Measurements from ENCODE around the gene ARHGAP8. TPM values are rescaled to one million over a fixed set of nuclear protein-coding genes. Genes with fewer than 3 reads are reported as not detected.
"Not testable (repeated sequence)": the region's sequence is repeated elsewhere in the genome, so short reads cannot be mapped to it uniquely, and the experiment has no call there.

ARHGAP8 gene
- total RNA-seq, 1 experiment from 2014 or later: not detected

DNA sequence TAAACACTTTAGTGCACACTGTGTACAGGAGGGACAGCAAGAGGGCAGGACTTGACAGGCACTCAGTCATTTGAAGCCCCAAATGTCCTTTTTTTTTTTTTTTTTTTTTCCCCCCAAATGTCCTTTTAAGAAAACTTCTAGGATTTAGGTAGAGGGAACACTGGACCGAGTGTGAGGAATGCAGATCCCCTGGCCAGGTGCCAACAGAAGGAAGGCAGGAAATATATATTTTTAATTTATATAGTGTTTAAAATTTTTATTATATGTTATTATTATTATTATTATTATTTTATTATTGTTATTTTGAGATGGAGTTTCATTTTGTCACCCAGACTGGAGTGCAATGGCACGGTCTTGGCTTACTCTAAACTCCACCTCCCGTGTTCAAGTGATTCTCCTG, 35.5 kb downstream of the ARHGAP8 start:
- H3K9me2 ChIP-seq (replicated peaks; ENCODE audit: insufficient read depth, low read length): no peaks in the 10 kb centered on the region
- H3K4me2 ChIP-seq (ENCODE audit: low read depth, low read length, poor library complexity, severe bottlenecking): no peak overlapping the region
- no peak overlapping the region for H3K9ac ChIP-seq (ENCODE audit: low read length)
- H3K79me2 ChIP-seq (ENCODE audit: low read length): no peaks in the 10 kb centered on the region
- H2AFZ ChIP-seq (ENCODE audit: low read length): no peak overlapping the region
- no peak overlapping the region for H3K4me3 ChIP-seq (ENCODE audit: low read length)
- no peak for DNase-seq
- H3K27ac ChIP-seq (ENCODE audit: low read length): no peak overlapping the region
- no peaks in the 10 kb centered on the region for H3K9me3 ChIP-seq (ENCODE audit: low read length)
- H3K27me3 ChIP-seq (ENCODE audit: low read length): no peaks in the 10 kb centered on the region
- no peaks in the 10 kb centered on the region for H4K20me1 ChIP-seq (ENCODE audit: insufficient read depth, low read depth, low read length)
- no peaks in the 10 kb centered on the region for H3K36me3 ChIP-seq (ENCODE audit: insufficient read depth, low read length)
- no peaks in the 10 kb centered on the region for H3K4me1 ChIP-seq (ENCODE audit: low read length)

DNA sequence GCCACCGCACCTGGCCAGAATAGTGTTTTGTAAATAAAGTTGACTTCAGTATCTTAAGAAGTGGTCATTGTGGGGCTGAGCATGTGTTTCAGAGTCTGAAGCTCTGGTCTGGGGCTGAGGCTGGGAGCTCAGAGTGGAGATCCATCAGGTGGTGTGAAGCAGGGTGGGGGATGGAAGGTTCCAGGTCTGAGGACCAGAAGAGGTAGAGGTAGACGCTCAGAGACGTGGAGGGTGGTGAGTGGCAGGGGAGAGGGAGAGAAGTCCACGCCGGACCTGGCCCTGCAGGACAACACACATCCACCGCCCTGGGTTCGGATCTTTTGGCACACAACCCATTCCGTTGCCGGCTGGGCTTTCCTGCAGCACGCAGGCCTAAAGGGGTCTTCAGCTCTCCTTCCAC, 40.7 kb downstream of the ARHGAP8 start:
- no peaks in the 10 kb centered on the region for H3K36me3 ChIP-seq (ENCODE audit: insufficient read depth, low read length)

DNA sequence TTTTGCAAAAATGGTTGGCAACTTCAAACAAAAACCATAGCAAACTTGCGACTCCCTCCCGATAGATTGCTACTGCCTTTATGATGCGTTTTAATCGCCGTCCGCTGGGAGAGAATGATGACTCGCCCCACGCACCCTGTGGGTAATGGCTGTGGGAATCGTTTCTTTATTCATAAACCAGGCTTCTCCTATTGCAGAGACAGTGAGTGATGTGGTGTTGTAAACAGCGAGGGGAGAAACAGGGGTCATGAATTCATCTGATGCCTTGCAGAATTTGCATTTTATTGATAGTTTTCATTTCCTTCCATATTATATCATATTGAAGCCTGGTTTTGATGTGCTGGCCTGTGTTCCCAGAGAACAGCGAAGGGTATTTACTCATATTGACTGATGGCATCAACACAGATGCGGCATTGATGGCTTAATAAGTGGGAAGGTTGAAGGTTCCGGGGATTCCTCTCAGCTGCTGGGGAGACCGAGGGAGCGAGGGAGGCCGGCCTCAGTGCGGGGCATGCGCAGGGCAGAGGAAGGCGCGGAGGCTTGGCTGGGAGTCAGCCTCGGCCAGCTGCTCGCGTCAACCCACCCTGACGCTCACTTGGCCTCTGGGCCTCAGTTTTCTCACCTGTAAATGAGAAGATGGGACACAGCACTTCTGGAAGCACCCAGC, 41.3 kb downstream of the ARHGAP8 start:
- H3K27ac ChIP-seq (ENCODE audit: low read length): no peak overlapping the region
- no peaks in the 10 kb centered on the region for H3K9me3 ChIP-seq (ENCODE audit: low read length)
- no peaks in the 10 kb centered on the region for H4K20me1 ChIP-seq (ENCODE audit: insufficient read depth, low read depth, low read length)
- H3K36me3 ChIP-seq (ENCODE audit: insufficient read depth, low read length): no peaks in the 10 kb centered on the region
- H3K4me3 ChIP-seq (ENCODE audit: low read length): no peak overlapping the region
- H3K27me3 ChIP-seq (ENCODE audit: low read length): no peaks in the 10 kb centered on the region
- H3K4me1 ChIP-seq (ENCODE audit: low read length): no peaks in the 10 kb centered on the region
- no peak overlapping the region for H3K9ac ChIP-seq (ENCODE audit: low read length)
- H3K9me2 ChIP-seq (replicated peaks; ENCODE audit: insufficient read depth, low read length): no peaks in the 10 kb centered on the region
- H2AFZ ChIP-seq (ENCODE audit: low read length): no peak overlapping the region
- DNase-seq: no peak
- no peak overlapping the region for H3K4me2 ChIP-seq (ENCODE audit: low read depth, low read length, poor library complexity, severe bottlenecking)
- no peaks in the 10 kb centered on the region for H3K79me2 ChIP-seq (ENCODE audit: low read length)

More for the DNA sequence above, 40.7 kb downstream of the ARHGAP8 start:
- Histone ChIP-seq H3K9me2 (replicated peaks; ENCODE audit: insufficient read depth, low read length) (no peaks in the 10 kb centered on the region), H4K20me1 (ENCODE audit: insufficient read depth, low read depth, low read length) (no peaks in the 10 kb centered on the region), H3K79me2 (ENCODE audit: low read length) (no peaks in the 10 kb centered on the region), H2AFZ (ENCODE audit: low read length) (no peak overlapping the region), H3K4me1 (ENCODE audit: low read length) (no peaks in the 10 kb centered on the region), H3K27me3 (ENCODE audit: low read length) (no peaks in the 10 kb centered on the region), H3K27ac (ENCODE audit: low read length) (no peak overlapping the region), H3K9ac (ENCODE audit: low read length) (no peak overlapping the region), H3K4me3 (ENCODE audit: low read length) (no peak overlapping the region), H3K9me3 (ENCODE audit: low read length) (no peaks in the 10 kb centered on the region), H3K4me2 (ENCODE audit: low read depth, low read length, poor library complexity, severe bottlenecking) (no peak overlapping the region)
- DNase-seq: no peak

DNA sequence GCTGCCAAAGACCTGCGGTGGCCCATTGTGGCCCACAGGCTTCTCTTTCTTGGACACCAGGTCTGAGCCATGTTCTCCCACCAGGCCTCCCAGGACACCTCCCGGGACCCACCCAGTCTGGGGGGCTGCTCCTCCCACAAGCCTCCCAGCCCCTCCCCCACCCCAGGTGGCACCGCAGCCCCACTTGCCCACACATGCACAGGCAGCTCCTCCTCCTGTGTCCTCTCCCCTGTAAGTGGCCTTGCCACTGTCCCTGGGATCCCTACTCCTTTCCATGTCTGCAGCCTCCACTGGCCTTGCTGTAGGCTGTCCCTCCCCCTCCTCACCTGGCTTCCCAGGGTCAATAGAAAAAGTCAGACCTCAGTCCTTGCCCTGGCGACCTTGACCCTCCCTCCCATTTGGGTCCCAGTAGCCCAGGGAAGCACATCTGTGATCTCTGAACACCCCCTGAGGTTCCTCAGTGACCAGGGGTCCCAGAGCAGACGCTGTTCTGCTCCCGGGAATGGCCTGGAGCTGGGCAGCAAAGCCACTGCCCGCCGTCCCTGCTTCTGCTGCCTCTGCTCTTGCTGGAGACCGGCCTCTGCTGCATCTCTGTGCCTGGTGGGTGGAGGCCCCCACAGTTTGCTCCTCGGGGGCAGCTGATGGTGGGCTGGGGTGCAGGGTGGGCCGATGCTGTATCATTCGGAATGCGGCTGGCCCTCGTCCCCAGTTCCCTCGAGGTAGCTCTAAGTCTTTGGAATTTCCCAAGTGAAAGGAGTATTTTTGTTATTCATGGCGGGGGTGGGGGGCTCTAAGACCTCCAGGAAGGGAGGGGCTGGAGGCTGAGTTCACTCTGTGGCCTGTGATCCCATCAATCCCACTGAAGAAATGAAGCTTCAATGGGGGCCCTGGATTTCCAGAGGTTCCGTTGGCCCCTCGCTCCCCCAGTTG, 43.6 kb downstream of the ARHGAP8 start:
- Histone ChIP-seq H2AFZ (ENCODE audit: low read length) (no peak overlapping the region), H3K27ac (ENCODE audit: low read length) (no peak overlapping the region), H3K4me2 (ENCODE audit: low read depth, low read length, poor library complexity, severe bottlenecking) (no peak overlapping the region), H3K4me1 (ENCODE audit: low read length) (no peaks in the 10 kb centered on the region), H3K36me3 (ENCODE audit: insufficient read depth, low read length) (no peaks in the 10 kb centered on the region), H3K9ac (ENCODE audit: low read length) (no peak overlapping the region), H3K27me3 (ENCODE audit: low read length) (no peaks in the 10 kb centered on the region), H3K9me3 (ENCODE audit: low read length) (no peaks in the 10 kb centered on the region), H3K9me2 (replicated peaks; ENCODE audit: insufficient read depth, low read length) (no peaks in the 10 kb centered on the region), H3K4me3 (ENCODE audit: low read length) (no peak overlapping the region), H3K79me2 (ENCODE audit: low read length) (no peaks in the 10 kb centered on the region), H4K20me1 (ENCODE audit: insufficient read depth, low read depth, low read length) (no peaks in the 10 kb centered on the region)
- no peak for DNase-seq

DNA sequence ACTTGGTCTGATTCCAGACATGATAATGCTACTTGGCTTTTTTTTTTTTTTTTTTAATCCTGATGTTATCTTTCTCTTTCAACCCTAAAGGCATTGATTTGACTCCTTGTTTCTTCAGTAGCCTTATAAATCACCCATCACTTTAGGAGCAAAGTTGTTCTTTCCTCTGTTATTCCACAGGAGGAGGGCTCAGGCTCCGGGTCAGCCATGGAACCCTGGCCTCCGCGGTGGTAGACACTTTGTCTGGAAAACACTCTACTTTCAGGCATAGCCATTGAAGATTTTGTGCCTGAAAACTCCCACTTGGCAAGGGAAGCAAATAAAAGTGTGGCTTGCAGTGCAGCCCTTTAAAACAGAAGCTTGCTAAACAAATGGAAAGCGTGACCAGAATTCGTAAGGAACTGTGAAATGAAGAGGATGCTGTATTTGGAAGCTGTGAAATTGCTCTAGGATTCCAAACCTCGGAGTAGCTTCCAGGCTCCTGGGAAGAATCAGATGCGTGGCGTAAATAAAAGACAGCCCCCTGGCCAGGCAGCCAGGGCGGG, 44.9 kb downstream of the ARHGAP8 start:
- Histone ChIP-seq H3K9me3 (ENCODE audit: low read length) (no peaks in the 10 kb centered on the region), H3K4me2 (ENCODE audit: low read depth, low read length, poor library complexity, severe bottlenecking) (no peak overlapping the region), H3K27me3 (ENCODE audit: low read length) (no peaks in the 10 kb centered on the region), H2AFZ (ENCODE audit: low read length) (no peak overlapping the region), H3K79me2 (ENCODE audit: low read length) (no peaks in the 10 kb centered on the region), H3K4me3 (ENCODE audit: low read length) (no peak overlapping the region), H3K9me2 (replicated peaks; ENCODE audit: insufficient read depth, low read length) (no peaks in the 10 kb centered on the region), H4K20me1 (ENCODE audit: insufficient read depth, low read depth, low read length) (no peaks in the 10 kb centered on the region), H3K27ac (ENCODE audit: low read length) (no peak overlapping the region), H3K9ac (ENCODE audit: low read length) (no peak overlapping the region), H3K4me1 (ENCODE audit: low read length) (no peaks in the 10 kb centered on the region), H3K36me3 (ENCODE audit: insufficient read depth, low read length) (no peaks in the 10 kb centered on the region)
- DNase-seq: no peak

DNA sequence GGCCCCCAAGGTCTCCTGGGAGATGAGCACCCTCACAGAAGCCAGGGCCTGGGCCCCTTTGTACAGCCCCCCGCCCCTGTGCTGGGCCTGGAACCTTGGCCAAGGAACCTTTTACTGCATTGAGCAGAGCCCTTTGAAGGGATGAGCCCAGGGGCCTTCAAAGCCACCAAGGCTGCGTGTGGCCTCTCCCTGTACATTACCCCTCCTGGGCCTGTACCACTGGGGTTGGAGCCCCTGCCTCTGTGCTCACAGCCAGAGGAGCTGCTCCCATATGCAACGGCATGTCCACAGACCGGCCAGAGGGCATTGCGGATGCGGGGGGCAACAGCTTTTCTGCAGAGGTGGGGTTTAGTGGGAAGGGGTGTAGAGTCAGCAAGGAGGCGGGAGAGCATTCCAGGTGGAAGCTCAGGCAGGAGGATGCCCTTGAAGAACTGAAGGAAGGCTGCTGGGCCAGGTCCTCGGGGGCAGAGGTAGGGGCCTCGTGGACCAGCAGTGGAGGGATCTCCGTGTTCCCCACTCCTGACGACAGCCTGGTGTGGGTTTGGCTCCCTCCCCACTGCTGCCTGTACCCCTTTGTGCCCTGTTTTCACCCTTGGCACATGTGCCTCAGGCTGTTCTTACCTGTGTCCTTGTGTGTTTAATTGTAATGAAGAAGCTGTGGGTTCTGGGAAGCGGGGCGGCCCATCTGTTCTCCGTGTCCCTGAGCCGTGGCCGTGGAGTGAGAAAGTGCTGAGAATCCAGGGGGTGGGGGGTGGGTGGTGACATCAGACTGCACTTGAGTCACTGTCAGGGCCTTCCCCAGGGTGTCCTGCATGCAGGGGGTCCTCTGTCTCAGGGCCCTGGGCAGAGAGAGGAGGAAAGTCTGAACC, 46.9 kb downstream of the ARHGAP8 start:
- H3K9ac ChIP-seq (ENCODE audit: low read length): no peak overlapping the region
- H3K4me3 ChIP-seq (ENCODE audit: low read length): no peak overlapping the region
- no peak overlapping the region for H3K4me2 ChIP-seq (ENCODE audit: low read depth, low read length, poor library complexity, severe bottlenecking)
- H3K4me1 ChIP-seq (ENCODE audit: low read length): no peaks in the 10 kb centered on the region
- no peak overlapping the region for H2AFZ ChIP-seq (ENCODE audit: low read length)
- no peaks in the 10 kb centered on the region for H3K27me3 ChIP-seq (ENCODE audit: low read length)
- no peak for DNase-seq
- H3K9me2 ChIP-seq (replicated peaks; ENCODE audit: insufficient read depth, low read length): no peaks in the 10 kb centered on the region
- no peaks in the 10 kb centered on the region for H3K79me2 ChIP-seq (ENCODE audit: low read length)
- H3K9me3 ChIP-seq (ENCODE audit: low read length): no peaks in the 10 kb centered on the region
- H3K36me3 ChIP-seq (ENCODE audit: insufficient read depth, low read length): no peaks in the 10 kb centered on the region
- no peak overlapping the region for H3K27ac ChIP-seq (ENCODE audit: low read length)
- no peaks in the 10 kb centered on the region for H4K20me1 ChIP-seq (ENCODE audit: insufficient read depth, low read depth, low read length)

DNA sequence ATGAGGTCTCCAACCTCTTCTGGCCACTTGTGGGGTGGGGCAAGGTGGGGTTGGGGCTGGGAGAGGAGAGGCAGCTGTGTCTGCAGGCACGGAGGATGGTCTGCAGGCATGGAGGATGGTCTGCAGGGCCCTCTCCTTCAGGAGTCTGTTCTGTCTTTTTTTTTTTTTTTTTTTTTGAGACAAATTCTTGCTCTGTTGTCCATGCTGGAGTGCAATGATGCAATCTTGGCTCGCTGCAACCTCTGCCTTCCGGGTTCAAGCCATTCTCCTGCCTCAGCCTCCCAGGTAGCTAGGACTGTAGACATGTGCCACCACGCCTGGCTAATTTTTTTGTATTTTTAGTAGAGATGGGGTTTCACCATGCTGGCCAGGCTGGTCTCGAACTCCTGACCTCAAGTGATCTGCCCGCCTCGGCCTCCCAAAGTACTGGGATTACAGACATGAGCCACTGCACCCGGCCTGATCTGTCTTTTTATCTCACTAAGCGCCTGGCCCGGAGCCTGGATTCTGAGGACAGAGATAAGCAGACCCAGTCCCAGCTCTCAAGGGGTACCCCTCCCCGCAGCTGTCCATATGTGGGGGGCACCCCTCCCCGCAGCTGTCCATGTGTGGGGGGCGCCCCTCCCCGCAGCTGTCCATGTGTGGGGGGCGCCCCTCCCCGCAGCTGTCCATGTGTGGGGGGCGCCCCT, 47.7 kb downstream of the ARHGAP8 start:
- not testable (repeated sequence) for H3K9ac ChIP-seq (ENCODE audit: low read length); H3K36me3 ChIP-seq (ENCODE audit: insufficient read depth, low read length); DNase-seq; H3K4me1 ChIP-seq (ENCODE audit: low read length); H3K79me2 ChIP-seq (ENCODE audit: low read length); H3K9me3 ChIP-seq (ENCODE audit: low read length); H3K27me3 ChIP-seq (ENCODE audit: low read length); H3K4me3 ChIP-seq (ENCODE audit: low read length); H4K20me1 ChIP-seq (ENCODE audit: insufficient read depth, low read depth, low read length); H3K4me2 ChIP-seq (ENCODE audit: low read depth, low read length, poor library complexity, severe bottlenecking); H3K9me2 ChIP-seq (replicated peaks; ENCODE audit: insufficient read depth, low read length); H2AFZ ChIP-seq (ENCODE audit: low read length); H3K27ac ChIP-seq (ENCODE audit: low read length)
